ENCODE results near the gene TTLL8.

The TTLL8 gene

DNA sequence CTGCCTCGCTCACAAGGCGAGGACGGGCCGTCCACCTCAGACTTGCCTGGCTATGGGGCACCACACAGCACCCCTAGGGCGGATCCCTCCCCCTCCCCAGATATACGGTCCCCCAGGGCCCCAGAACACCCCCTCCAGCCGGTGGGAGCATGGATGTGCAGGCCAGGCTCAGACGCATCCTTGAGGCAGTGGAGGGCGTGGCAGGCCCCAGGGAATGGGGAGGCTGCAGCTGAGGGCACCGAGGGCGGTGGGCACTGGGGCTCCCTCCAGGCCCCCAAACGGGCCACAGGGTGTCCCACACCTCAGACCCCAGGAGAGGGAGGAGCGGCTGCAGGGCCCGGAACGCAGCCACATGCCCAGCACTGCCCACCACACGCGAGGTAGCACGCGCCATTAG lies 12.1 kb downstream of the TTLL8 start:
- TF ChIP-seq, protein P1, sequence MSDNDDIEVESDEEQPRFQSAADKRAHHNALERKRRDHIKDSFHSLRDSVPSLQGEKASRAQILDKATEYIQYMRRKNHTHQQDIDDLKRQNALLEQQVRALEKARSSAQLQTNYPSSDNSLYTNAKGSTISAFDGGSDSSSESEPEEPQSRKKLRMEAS (IDR thresholded peaks at IDR 0.05; ENCODE audit: low read depth, low read length) = no peak
- TF ChIP-seq, protein P2, sequence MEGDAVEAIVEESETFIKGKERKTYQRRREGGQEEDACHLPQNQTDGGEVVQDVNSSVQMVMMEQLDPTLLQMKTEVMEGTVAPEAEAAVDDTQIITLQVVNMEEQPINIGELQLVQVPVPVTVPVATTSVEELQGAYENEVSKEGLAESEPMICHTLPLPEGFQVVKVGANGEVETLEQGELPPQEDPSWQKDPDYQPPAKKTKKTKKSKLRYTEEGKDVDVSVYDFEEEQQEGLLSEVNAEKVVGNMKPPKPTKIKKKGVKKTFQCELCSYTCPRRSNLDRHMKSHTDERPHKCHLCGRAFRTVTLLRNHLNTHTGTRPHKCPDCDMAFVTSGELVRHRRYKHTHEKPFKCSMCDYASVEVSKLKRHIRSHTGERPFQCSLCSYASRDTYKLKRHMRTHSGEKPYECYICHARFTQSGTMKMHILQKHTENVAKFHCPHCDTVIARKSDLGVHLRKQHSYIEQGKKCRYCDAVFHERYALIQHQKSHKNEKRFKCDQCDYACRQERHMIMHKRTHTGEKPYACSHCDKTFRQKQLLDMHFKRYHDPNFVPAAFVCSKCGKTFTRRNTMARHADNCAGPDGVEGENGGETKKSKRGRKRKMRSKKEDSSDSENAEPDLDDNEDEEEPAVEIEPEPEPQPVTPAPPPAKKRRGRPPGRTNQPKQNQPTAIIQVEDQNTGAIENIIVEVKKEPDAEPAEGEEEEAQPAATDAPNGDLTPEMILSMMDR (IDR thresholded peaks at IDR 0.05; ENCODE audit: low read depth, low read length) = no peak
- TF ChIP-seq POLR2A (IDR thresholded peaks at IDR 0.05; ENCODE audit: extremely low read depth, insufficient read length) (no peak), MYC (IDR thresholded peaks at IDR 0.05; ENCODE audit: low read depth, low read length) (no peak)
- H3K4me3 ChIP-seq (ENCODE audit: low read depth, low read length) = no peak overlapping the region
- no peak for DNase-seq (ENCODE audit: low read depth)

DNA sequence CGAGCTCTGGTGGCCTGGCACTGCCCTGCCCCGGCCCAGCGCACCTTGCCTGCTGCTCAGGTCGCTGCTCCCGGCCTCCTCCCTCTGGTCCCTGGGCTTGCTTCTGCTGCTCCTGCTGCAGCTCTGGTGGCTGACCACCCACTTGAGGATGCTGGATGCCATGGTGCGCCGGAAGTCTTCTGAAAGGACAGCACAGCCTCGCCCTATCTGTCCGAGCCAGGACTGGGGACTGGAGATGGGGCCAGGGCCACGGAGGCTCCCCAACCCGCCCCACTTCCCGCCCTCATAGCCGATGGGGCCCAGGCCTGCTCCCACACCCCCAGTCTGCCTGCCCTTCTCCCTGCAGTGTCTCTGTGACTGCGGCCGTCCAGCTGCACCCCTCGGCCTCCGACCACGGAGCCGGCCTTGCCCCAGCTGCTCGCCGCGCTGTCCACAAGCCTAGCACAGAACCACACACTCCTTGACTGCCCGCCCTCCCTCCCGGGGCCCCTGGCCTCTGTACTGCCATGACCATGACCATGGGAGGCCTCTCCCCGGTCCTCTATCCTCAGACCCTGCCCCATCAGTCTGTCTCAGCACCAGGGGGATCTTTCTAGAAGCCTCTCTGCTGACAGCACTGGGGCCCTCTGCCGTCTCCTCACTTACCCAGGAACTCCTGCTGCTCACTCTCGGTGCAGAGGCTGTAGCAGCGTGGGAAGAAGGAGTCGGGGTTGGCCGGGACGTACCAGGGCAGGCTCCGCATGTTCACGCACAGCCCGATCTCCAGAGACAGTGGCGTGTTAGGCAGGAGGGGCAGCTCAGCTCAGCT lies 12.7 kb downstream of the TTLL8 start:
- H3K4me3 ChIP-seq (ENCODE audit: low read depth, low read length) = no peak overlapping the region
- DNase-seq (ENCODE audit: low read depth) = no peak
- TF ChIP-seq, protein P2 (IDR thresholded peaks at IDR 0.05; ENCODE audit: low read depth, low read length) = no peak

DNA sequence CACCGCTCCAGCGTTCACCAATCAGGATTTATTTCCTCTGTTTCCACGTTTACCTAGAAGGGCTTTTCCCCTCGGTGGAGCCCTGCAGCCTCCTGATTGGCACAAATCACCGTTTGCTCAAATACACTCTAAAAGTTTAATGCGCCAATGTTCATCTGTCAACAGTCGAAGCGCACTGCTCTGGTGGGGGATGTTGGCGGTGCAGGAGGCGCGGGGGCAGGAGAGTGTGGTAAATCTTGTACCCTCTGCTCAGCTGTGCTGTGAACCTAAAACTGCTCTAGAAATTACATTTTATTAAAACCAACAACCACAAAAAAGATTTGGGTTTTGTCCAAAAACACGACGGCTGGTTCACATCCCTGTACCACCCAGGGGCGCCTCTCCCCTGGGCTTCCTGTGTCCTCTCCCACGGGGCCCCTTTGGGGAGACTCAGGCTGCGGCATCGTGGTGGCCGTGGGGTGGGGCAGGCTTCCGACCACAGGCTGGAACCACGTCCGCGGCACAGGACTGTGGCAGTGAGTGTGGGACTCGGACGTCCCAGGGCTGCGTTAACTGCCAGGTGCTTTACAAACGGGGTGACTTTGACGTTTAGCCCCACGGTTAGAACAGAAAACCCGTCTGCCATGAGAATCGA lies 13.5 kb downstream of the TTLL8 start:
- TF ChIP-seq, protein P1 (IDR thresholded peaks at IDR 0.05; ENCODE audit: low read depth, low read length) = no peak
- TF ChIP-seq, protein P2 (IDR thresholded peaks at IDR 0.05; ENCODE audit: low read depth, low read length) = no peak
- no peak for TF ChIP-seq POLR2A (IDR thresholded peaks at IDR 0.05; ENCODE audit: extremely low read depth, insufficient read length)
- TF ChIP-seq MYC (IDR thresholded peaks at IDR 0.05; ENCODE audit: low read depth, low read length) = no peak
- DNase-seq (ENCODE audit: low read depth) = no peak
- H3K4me3 ChIP-seq (ENCODE audit: low read depth, low read length) = no peak overlapping the region

DNA sequence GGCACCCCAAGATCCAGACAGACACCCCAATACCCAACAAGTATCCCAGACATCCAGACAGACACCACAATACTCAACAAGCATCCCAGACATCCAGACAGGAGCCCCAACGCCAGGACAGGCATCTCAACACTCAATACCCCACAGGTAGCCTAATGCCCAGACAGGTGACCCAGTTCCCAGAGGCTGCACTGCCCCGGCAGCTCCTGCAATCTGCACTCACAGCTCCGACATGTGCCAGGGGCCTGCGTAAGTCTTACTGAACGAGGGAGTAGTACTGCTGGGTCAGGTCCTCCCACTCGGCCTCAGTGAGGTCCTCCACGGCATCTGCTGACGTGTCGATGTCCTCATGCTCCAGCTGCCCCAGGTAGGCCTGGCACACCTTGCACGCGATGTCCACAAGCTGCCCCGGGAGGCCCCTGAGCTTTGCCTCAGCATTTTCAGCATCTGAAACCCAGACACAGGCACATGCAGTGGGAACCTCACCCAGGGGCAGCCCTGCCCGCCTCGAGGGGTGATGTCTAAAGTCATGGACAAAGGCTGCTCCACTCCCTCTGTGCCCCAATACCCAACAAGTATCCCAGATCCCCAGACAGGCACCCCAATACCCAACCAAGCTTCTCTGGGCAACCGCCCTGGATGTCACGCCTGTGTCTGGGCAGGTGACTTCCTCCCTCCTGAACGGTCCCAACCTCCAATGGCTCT lies 16.6 kb downstream of the TTLL8 start:
- no peak for DNase-seq (ENCODE audit: low read depth)
- TF ChIP-seq, protein P1 (IDR thresholded peaks at IDR 0.05; ENCODE audit: low read depth, low read length) = no peak
- TF ChIP-seq MYC (IDR thresholded peaks at IDR 0.05; ENCODE audit: low read depth, low read length) (no peak), POLR2A (IDR thresholded peaks at IDR 0.05; ENCODE audit: extremely low read depth, insufficient read length) (no peak)
- TF ChIP-seq, protein P2 (IDR thresholded peaks at IDR 0.05; ENCODE audit: low read depth, low read length) = no peak

DNA sequence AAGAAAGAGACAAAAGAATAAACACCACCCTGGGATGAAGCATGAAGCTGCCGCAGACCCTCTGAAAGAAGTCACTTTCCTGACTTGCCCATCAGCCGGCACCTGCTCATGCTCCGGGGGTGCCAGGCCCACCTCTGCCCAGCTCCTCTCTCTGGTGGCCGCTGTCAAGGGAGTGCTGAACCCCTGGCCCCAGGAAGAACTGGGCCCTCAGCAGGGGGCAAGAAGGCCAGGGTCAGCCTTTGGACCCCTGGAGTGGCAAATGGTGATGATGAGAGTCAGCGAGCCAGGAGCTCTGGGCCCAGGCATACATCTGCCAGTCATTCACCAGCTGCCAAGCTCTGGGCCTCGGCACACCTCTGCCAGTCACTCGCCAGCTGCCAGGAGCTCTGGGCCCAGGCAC lies 17.4 kb downstream of the TTLL8 start:
- no peak for DNase-seq (ENCODE audit: low read depth)
- TF ChIP-seq, protein P2 (IDR thresholded peaks at IDR 0.05; ENCODE audit: low read depth, low read length) = no peak
- TF ChIP-seq, protein P1 (IDR thresholded peaks at IDR 0.05; ENCODE audit: low read depth, low read length) = no peak
- no peak for TF ChIP-seq MYC (IDR thresholded peaks at IDR 0.05; ENCODE audit: low read depth, low read length)
- no peak for TF ChIP-seq POLR2A (IDR thresholded peaks at IDR 0.05; ENCODE audit: extremely low read depth, insufficient read length)
- no peak overlapping the region for H3K4me3 ChIP-seq (ENCODE audit: low read depth, low read length)

More for the DNA sequence above, 16.6 kb downstream of the TTLL8 start:
- H3K4me3 ChIP-seq (ENCODE audit: low read depth, low read length) = no peak overlapping the region
